ENCODE data around the gene APP. TPM values are rescaled to one million over a fixed set of nuclear protein-coding genes. Genes with fewer than 3 reads are reported as not detected.
A peak's percentile ranks its signal among the peaks of the same experiment; 100 is the strongest.

The APP gene
- total RNA-seq, 1 experiment from 2014 or later, result 560 TPM

DNA sequence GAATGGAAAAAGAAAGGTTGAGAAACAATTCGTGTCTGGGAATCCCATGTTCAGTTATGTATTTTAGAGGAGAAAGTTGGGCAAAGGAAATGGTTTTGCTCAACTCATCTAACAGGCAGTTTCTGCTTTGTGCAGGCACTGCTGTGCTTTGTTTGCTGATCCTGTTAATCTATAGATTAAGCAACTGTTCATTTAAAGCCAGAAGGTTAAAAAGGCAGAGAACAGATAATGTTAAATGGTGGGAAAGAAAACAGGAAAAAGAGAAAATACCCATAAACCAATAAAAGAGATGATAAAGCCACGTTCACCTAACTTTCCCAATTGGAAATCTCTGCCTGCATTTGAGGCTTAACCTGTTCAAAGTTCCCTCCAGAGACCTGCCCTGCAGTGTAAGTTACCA, 70.0 kb downstream of the APP start (continued):
- TF ChIP-seq STAT6 (CRISPR knock-in tag; conservative IDR thresholded peaks at IDR 0.05; ENCODE audit: low read depth) (no peak), RORB (CRISPR knock-in tag; IDR thresholded peaks at IDR 0.05) (no peak), NR2C2 (CRISPR knock-in tag; IDR thresholded peaks at IDR 0.05) (no peak), AR (CRISPR knock-in tag; IDR thresholded peaks at IDR 0.05) (no peak), ZSCAN18 (CRISPR knock-in tag; IDR thresholded peaks at IDR 0.05) (no peak), JAZF1 (CRISPR knock-in tag; IDR thresholded peaks at IDR 0.05) (no peak), FOXJ3 (CRISPR knock-in tag; IDR thresholded peaks at IDR 0.05; ENCODE audit: borderline replicate concordance) (no peak), ZBTB43 (CRISPR knock-in tag; IDR thresholded peaks at IDR 0.05) (no peak), SOX15 (CRISPR knock-in tag; IDR thresholded peaks at IDR 0.05) (no peak), E2F4 (CRISPR knock-in tag; IDR thresholded peaks at IDR 0.05; ENCODE audit: borderline replicate concordance, low read depth) (no peak)

- POLR2A ChIA-PET, result no interaction called here
- Mint-ChIP-seq H3K4me1 (peaks cover 71% of the 10 kb centered on the region), H3K27ac (no peak overlapping the region), H3K9me3 (no peaks in the 10 kb centered on the region), H3K27me3 (ENCODE audit: low read depth) (no peaks in the 10 kb centered on the region), H3K36me3 (peaks cover 16% of the 10 kb centered on the region), H3K4me3 (no peak overlapping the region)
- CTCF ChIA-PET, result no interaction called here
- DNase-seq (ENCODE audit: low spot score) (no peak), ATAC-seq (no peak)
- TF ChIP-seq GABPB1 (CRISPR knock-in tag; IDR thresholded peaks at IDR 0.05) (peak; percentile 68; the same call in 1 of the 2 replicates), FOXK1 (CRISPR knock-in tag; IDR thresholded peaks at IDR 0.05) (no peak)
Observed at GRCh38 chr21:26099610-26100219, 70.9 kb downstream of the APP start.

GRCh38 chr21:26098772-26099397, 71.7 kb downstream of the APP start:
- Mint-ChIP-seq H3K4me1 (peaks cover 67% of the 10 kb centered on the region), H3K9me3 (no peaks in the 10 kb centered on the region), H3K27me3 (ENCODE audit: low read depth) (no peaks in the 10 kb centered on the region), H3K4me3 (no peak overlapping the region), H3K36me3 (peaks cover 7% of the 10 kb centered on the region), H3K27ac (peak overlapping the region; percentile 37)
- CTCF ChIA-PET, result no interaction called here
- no peak for TF ChIP-seq SP1 (CRISPR knock-in tag; conservative IDR thresholded peaks at IDR 0.05)
- no peak for TF ChIP-seq PRDM15 (CRISPR knock-in tag; IDR thresholded peaks at IDR 0.05)
- no peak for TF ChIP-seq TP53 (CRISPR knock-in tag; IDR thresholded peaks at IDR 0.05)
- TF ChIP-seq, protein P1, sequence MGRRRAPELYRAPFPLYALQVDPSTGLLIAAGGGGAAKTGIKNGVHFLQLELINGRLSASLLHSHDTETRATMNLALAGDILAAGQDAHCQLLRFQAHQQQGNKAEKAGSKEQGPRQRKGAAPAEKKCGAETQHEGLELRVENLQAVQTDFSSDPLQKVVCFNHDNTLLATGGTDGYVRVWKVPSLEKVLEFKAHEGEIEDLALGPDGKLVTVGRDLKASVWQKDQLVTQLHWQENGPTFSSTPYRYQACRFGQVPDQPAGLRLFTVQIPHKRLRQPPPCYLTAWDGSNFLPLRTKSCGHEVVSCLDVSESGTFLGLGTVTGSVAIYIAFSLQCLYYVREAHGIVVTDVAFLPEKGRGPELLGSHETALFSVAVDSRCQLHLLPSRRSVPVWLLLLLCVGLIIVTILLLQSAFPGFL (CRISPR knock-in tag; IDR thresholded peaks at IDR 0.05; ENCODE audit: borderline replicate concordance), result no peak
- TF ChIP-seq RELA (CRISPR knock-in tag; IDR thresholded peaks at IDR 0.05; ENCODE audit: borderline replicate concordance), result no peak
- POLR2A ChIA-PET, result no interaction called here
- no peak for DNase-seq (ENCODE audit: low spot score)
- no peak for ATAC-seq
